NCI-H82 treated with DMSO at 0.1 percent for 48 hours (cell line): ENCODE data around the gene VWA2.
"Not testable (repeated sequence)": the region's sequence is repeated elsewhere in the genome, so short reads cannot be mapped to it uniquely, and the experiment has no call there.

ENCODE experiments used
- DNase-seq: peaks from one replicate; lab custom pipeline; 2025; ENCODE audit not compliant: unreplicated experiment; lab: John Stamatoyannopoulos, UW

The VWA2 gene

GRCh38 chr10:114315566-114316420 lies 76.7 kb downstream of the VWA2 start:
- DNase-seq: no peak

- DNase-seq: no peak
Observed at GRCh38 chr10:114316744-114317143, 77.7 kb downstream of the VWA2 start.

GRCh38 chr10:114319406-114320248 lies 80.6 kb downstream of the VWA2 start:
- no peak for DNase-seq

- DNase-seq: no peak
Observed at GRCh38 chr10:114320249-114321116, 81.4 kb downstream of the VWA2 start.

- no peak for DNase-seq
Observed at GRCh38 chr10:114322344-114322743, 83.3 kb downstream of the VWA2 start.

GRCh38 chr10:114323023-114323422 lies 84.0 kb downstream of the VWA2 start:
- DNase-seq: no peak

DNA sequence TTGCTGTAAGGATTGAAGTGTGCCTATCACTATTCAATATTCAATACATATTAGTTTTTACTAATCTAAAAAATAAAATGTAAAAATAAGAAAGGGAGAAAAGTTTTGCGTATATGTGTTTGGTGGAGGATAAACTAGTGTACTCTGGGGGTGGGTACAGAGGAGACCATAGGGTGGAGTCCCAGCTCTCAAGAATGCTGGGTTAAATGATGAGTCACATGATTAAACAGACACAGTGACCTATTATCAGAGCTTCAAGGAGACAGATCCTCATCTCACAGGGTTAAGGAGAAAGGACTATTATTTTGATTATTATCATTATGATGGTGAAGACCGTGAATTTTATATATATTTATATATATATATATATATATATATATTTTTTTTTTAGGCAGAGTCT lies 87.7 kb downstream of the VWA2 start:
- DNase-seq: no peak

DNA sequence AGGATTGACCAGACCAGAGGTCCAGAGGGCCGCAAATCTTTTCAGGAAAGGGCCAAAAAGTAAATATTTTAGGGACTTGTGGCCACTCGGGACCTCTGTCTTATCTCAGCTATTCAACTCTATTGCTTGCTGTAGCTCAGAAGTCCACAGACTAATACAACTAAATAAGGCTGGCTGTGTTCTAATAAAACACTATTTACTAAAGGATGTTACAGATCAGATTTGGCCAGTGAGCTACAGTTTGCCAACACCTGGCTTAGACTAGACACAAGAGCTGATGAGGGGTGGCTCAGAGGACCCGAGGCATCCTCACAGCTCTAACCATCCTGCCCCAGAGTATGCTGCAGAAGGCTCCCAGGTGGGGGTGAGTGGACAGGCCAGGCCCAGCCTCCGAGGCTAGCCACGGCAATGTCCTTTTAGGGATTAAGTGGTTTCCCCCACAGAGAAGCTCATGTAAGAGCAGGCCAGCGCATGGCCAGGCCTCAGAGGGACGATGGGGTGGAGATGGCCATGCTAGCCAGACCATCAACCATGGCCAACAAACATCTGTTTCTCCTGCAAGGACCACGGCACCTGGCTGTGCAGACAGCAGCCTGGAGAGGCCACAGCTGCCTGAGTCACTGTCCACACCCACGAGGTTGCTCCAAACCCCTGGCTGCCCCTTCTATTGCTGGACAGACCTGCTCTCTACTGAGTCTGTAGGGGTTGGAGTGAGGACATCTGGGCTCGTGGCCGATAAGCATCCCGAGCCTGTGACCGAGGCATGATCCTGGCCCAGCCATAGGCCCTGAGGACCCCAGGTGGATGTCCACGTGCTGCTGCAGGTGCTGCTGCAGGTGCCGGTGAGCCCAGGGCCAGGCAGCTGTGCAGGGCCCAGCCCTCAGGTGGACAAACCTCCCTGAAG lies 88.7 kb downstream of the VWA2 start:
- DNase-seq: no peak

DNA sequence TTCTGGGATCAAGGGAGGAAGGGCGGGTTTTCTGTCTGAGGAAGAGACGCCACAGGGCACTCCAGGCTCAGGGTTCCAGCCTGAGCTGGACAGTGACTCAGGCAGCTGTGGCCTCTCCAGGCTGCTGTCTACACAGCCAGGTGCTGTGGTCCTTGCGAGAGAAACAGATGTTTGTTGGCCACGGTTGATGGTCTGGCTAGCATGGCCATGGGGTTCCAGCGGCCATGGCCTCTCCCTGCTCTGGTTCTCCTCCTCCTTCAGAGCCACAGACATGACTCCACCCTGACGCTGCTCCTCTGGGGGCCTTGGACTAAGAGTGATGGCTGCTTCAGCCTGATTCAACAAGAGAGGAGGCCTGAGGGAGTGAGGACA lies 89.4 kb downstream of the VWA2 start:
- DNase-seq: no peak

DNA sequence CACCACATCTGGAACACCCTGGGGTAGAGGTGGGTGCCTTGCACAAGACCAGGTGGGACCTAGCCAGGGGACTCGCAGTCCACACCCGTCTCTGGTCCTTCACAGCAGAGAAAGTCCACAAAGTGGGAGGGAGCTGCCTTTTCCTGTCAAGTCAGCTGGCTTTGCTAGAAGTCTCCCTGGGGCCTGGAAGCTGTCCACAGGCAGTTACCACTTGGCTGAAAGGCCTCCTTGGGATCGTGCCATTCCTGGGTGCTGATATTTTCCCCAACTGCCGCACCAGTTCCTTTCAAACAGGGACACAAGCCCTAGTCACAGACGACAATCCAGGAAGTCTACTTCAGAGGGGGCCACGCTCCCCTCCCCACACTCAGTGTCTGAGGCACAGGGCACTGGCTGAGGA lies 89.8 kb downstream of the VWA2 start:
- no peak for DNase-seq

DNA sequence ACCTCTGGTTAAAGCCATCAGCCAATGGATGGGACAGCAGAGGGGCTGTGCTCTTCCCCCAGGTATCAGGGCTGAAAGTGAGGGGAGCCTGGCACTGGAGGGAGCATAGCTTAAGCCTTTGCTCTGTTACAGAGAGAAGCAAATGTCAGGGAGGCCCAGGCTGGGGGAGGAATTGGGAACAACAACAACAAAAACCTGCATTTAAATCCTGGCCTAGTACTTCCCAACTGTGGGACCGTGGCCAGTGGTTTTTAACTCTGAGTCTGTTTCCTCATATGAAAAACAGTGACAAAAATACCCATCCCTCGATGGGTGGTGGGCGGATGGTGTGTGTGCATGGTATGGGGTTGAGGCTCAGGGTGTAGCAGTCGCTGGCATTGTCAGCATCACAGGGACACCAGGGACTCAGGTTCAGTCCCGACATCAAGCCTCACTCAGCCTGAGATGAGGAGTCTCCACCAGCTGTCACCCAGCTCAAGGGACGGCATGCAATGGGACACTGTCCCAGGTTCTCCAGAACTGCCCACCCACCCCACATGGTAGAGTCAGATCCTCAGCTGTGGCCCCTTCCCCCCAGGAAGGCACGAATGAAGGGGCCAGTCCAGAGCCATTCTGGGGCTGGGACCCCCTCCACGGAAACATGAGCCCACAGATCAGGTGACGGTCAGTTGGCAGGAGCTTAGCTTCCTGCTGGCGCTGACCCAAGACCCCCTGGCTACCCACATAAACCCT lies 90.7 kb downstream of the VWA2 start:
- DNase-seq: no peak

GRCh38 chr10:114332301-114333192 lies 93.5 kb downstream of the VWA2 start:
- no peak for DNase-seq

DNA sequence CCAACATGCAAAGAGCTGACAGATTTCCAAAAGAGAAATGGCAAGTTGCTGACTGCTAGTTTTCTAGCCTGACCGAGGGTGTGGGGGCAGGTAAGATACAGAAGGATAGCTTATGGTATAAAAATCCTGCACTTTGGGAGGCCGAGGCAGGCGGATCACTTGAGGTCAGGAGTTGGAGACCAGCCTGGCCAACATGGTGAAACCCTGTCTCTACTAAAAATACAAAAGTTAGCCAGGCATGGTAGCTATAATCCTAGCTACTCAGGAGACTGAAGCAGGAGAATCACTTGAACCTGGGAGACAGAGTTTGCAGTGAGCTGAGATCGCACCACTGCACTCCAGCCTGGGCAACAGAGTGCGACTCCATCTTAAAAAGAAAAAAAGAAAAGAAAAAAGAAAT lies 94.4 kb downstream of the VWA2 start:
- DNase-seq: not testable (repeated sequence)

GRCh38 chr10:114334301-114334700 lies 95.2 kb downstream of the VWA2 start:
- no peak for DNase-seq

DNA sequence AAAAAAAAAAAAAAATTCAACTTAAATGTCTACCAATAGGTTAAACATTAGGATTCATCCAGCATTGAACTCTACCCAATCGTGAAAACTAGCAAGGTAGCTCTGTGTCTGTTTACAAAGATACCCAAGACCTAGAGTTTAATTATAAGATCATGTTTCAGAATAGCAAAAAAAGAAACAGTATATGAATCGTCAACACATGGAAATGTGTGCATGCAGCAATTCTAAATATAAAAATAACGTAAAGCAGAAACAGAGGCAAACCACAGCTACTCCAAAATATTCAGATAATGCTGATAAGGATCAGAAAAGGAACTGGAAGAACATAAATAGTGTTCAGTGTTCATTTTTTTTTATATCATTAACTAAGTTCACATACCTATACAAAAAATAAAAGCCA lies 96.6 kb downstream of the VWA2 start:
- DNase-seq: no peak

GRCh38 chr10:114336823-114337509 lies 97.9 kb downstream of the VWA2 start:
- DNase-seq: no peak

DNA sequence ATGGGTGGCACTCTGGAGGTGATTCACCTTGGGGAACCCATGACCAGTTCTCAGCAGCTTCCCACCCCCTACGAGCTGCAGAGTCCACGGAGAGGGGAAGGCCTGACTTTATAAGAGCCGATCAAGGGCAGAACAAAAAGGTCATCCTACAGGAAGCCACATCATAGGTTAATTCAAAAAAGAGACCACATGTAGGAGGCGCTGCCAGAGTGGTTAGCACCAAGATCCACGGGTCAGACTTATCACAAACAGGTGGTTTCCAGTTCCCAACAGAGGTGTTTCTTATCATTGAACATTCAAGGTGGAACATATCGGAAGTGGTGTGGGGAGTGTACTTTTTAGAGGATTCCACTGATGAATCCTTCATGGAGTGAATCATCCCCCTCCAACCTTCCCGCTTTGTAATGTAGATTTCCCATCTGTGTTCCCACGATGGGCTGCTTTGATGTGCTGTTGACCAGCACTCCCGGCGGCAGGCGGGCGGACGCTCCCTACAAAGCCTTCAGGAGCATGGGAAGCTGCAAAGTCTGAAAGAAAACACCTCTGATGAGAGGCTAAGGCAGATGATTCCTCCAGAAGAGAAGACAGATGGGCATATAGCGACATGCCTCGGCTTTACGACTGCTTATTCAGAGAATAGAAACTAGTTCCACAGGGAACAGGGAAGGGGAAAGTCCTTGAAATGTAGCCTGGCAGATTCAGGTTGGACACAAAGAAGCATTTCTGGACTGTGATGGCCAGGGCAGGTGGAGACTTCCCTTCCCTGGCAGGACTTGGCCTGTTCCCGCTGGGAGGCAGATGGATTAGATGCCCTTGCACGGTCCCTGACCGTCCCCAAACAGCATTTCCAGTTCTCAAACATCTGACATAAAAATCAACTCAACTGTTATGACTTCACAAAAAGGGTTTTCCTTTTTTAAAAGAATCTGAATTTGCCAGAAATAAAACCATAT lies 98.7 kb downstream of the VWA2 start:
- no peak for DNase-seq
